Loucy (cell line): ENCODE data around the gene OR10H5.

Experiments used
- H2AFZ ChIP-seq: fragments of 200-600 bp; sonication (generic); 2 replicates; pipeline ENCODE4 v1.6.0; 2016; ENCODE audit warnings: antibody characterized with exemption, mild to moderate bottlenecking, low read length, moderate library complexity
- H3F3A ChIP-seq: fragments of 200-600 bp; 2 replicates; pipeline ENCODE4 v1.6.0; 2016; ENCODE audit warnings: antibody characterized with exemption, low read depth, mild to moderate bottlenecking
- H3K27me3 ChIP-seq: fragments of 200-600 bp; sonication (generic); 2 replicates; pipeline ENCODE4 v1.6.1; 2014; ENCODE audit warnings: low read length, mild to moderate bottlenecking; ENCODE audit not compliant: insufficient read depth, poor library complexity, severe bottlenecking
- H3K36me3 ChIP-seq: fragments of 200-600 bp; sonication (generic); 2 replicates; pipeline ENCODE4 v1.6.1; 2016; ENCODE audit warnings: low read length; ENCODE audit not compliant: insufficient read depth
- H3K4me1 ChIP-seq: fragments of 200-600 bp; sonication (generic); 2 replicates; pipeline ENCODE4 v1.5.1; 2014; ENCODE audit warnings: low read length, mild to moderate bottlenecking; ENCODE audit not compliant: insufficient read depth, poor library complexity, severe bottlenecking
- H3K4me2 ChIP-seq: fragments of 200-600 bp; sonication (generic); 2 replicates; pipeline ENCODE4 v1.6.0; 2014; ENCODE audit warnings: antibody characterized with exemption, low read length, low read depth, mild to moderate bottlenecking; ENCODE audit not compliant: poor library complexity, severe bottlenecking
- H3K4me3 ChIP-seq: fragments of 200-600 bp; sonication (generic); 2 replicates; pipeline ENCODE4 v1.5.1; 2014; ENCODE audit warnings: low read length, mild to moderate bottlenecking, mixed read lengths; ENCODE audit not compliant: poor library complexity, severe bottlenecking
- H3K79me2 ChIP-seq: fragments of 200-600 bp; sonication (generic); 2 replicates; pipeline ENCODE4 v1.6.1; 2014; ENCODE audit warnings: low read length; ENCODE audit not compliant: insufficient read depth
- H3K9ac ChIP-seq: fragments of 200-600 bp; sonication (generic); 2 replicates; pipeline ENCODE4 v1.6.0; 2014; ENCODE audit warnings: mild to moderate bottlenecking, low read depth, low read length, moderate library complexity; ENCODE audit not compliant: poor library complexity, severe bottlenecking
- H3K9me2 ChIP-seq: fragments of 200-600 bp; sonication (generic); replicated peaks from 2 replicates; pipeline ENCODE4 v1.6.1; 2016; ENCODE audit warnings: low read depth, low read length, mixed read lengths
- H3K9me3 ChIP-seq: fragments of 200-600 bp; sonication (generic); 2 replicates; pipeline ENCODE4 v1.6.1; 2014; ENCODE audit warnings: mild to moderate bottlenecking, antibody characterized with exemption, low read length, low read depth; ENCODE audit not compliant: insufficient read depth
- H4K20me1 ChIP-seq: fragments of 200-600 bp; sonication (generic); 2 replicates; pipeline ENCODE4 v1.6.0; 2014; ENCODE audit warnings: antibody characterized with exemption, low read length, mild to moderate bottlenecking; ENCODE audit not compliant: insufficient read depth, poor library complexity, severe bottlenecking
- CTCF ChIP-seq: fragments of 200-600 bp; sonication (generic); conservative IDR thresholded peaks from 2 replicates; pipeline ENCODE4 v1.5.1; 2014; ENCODE audit warnings: mild to moderate bottlenecking, antibody characterized with exemption, low read length
- EZH2phosphoT487 ChIP-seq: fragments of 200-600 bp; IDR thresholded peaks from 2 replicates; pipeline ENCODE4 v1.6.1; 2018; ENCODE audit warnings: antibody characterized with exemption, mild to moderate bottlenecking, moderate library complexity, borderline replicate concordance

OR10H5 gene

GRCh38 chr19:15748239-15748638, 39.2 kb upstream of the OR10H5 start:
- no peak overlapping the region for H2AFZ ChIP-seq
- no peaks in the 10 kb centered on the region for H3F3A ChIP-seq
- no peaks in the 10 kb centered on the region for H3K4me1 ChIP-seq
- no peaks in the 10 kb centered on the region for H3K36me3 ChIP-seq
- no peak overlapping the region for H3K4me3 ChIP-seq
- H3K27me3 ChIP-seq, result peaks cover 37% of the 10 kb centered on the region
- H3K4me2 ChIP-seq, result no peak overlapping the region
- no peaks in the 10 kb centered on the region for H4K20me1 ChIP-seq
- TF ChIP-seq EZH2phosphoT487 (no peak), CTCF (no peak)
- H3K9ac ChIP-seq, result no peak overlapping the region
- H3K9me3 ChIP-seq, result no peaks in the 10 kb centered on the region
- no peaks in the 10 kb centered on the region for H3K9me2 ChIP-seq
- H3K79me2 ChIP-seq, result no peaks in the 10 kb centered on the region

- Histone ChIP-seq H3K9ac (no peak overlapping the region), H3K9me3 (no peaks in the 10 kb centered on the region), H3K79me2 (no peaks in the 10 kb centered on the region), H2AFZ (no peak overlapping the region), H3F3A (no peaks in the 10 kb centered on the region), H3K4me1 (no peaks in the 10 kb centered on the region), H4K20me1 (no peaks in the 10 kb centered on the region), H3K4me3 (no peak overlapping the region), H3K27me3 (no peaks in the 10 kb centered on the region), H3K36me3 (no peaks in the 10 kb centered on the region), H3K4me2 (no peak overlapping the region), H3K9me2 (no peaks in the 10 kb centered on the region)
- no peak for TF ChIP-seq CTCF
- no peak for TF ChIP-seq EZH2phosphoT487
Measured at GRCh38 chr19:15758379-15758778, 29.1 kb upstream of the OR10H5 start.

GRCh38 chr19:15759962-15760565, 27.4 kb upstream of the OR10H5 start:
- H3K4me1 ChIP-seq, result no peaks in the 10 kb centered on the region
- H3K9me3 ChIP-seq, result no peaks in the 10 kb centered on the region
- no peaks in the 10 kb centered on the region for H3K27me3 ChIP-seq
- no peak overlapping the region for H3K4me2 ChIP-seq
- H3K79me2 ChIP-seq, result no peaks in the 10 kb centered on the region
- no peak overlapping the region for H3K9ac ChIP-seq
- H3F3A ChIP-seq, result no peaks in the 10 kb centered on the region
- H3K9me2 ChIP-seq, result 0 out of 2 replicates have a peak, but pooled peaks cover 9% of the 10 kb centered on the region
- no peaks in the 10 kb centered on the region for H3K36me3 ChIP-seq
- no peak overlapping the region for H2AFZ ChIP-seq
- TF ChIP-seq EZH2phosphoT487 (no peak), CTCF (peak; percentile 49)
- no peak overlapping the region for H3K4me3 ChIP-seq
- no peaks in the 10 kb centered on the region for H4K20me1 ChIP-seq
